ENCODE measurements around the gene LMO4.

DNA sequence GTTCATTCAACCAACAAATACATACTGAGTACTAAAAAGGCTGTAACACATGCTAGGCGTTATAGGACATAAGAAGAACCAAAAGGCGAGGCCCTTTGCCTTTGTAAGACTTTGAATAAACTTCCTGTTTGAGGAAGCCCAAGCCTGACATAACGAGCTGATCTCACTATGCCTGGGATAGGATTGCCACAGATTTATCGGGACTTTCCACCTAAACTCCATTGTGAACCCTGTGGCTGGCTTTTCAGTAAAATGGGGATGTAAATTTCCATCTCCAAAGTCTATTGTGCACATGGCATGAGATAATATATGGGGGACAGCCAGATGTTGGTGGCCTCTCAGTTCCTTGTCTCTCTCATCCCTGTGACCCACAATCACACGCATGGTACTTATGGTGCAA is 41.9 kb downstream of the LMO4 start:
- TF ChIP-seq, protein P1, sequence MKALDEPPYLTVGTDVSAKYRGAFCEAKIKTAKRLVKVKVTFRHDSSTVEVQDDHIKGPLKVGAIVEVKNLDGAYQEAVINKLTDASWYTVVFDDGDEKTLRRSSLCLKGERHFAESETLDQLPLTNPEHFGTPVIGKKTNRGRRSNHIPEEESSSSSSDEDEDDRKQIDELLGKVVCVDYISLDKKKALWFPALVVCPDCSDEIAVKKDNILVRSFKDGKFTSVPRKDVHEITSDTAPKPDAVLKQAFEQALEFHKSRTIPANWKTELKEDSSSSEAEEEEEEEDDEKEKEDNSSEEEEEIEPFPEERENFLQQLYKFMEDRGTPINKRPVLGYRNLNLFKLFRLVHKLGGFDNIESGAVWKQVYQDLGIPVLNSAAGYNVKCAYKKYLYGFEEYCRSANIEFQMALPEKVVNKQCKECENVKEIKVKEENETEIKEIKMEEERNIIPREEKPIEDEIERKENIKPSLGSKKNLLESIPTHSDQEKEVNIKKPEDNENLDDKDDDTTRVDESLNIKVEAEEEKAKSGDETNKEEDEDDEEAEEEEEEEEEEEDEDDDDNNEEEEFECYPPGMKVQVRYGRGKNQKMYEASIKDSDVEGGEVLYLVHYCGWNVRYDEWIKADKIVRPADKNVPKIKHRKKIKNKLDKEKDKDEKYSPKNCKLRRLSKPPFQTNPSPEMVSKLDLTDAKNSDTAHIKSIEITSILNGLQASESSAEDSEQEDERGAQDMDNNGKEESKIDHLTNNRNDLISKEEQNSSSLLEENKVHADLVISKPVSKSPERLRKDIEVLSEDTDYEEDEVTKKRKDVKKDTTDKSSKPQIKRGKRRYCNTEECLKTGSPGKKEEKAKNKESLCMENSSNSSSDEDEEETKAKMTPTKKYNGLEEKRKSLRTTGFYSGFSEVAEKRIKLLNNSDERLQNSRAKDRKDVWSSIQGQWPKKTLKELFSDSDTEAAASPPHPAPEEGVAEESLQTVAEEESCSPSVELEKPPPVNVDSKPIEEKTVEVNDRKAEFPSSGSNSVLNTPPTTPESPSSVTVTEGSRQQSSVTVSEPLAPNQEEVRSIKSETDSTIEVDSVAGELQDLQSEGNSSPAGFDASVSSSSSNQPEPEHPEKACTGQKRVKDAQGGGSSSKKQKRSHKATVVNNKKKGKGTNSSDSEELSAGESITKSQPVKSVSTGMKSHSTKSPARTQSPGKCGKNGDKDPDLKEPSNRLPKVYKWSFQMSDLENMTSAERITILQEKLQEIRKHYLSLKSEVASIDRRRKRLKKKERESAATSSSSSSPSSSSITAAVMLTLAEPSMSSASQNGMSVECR (CRISPR knock-in tag; IDR thresholded peaks at IDR 0.05; ENCODE audit: borderline replicate concordance), result no peak
- TF ChIP-seq, protein P2, sequence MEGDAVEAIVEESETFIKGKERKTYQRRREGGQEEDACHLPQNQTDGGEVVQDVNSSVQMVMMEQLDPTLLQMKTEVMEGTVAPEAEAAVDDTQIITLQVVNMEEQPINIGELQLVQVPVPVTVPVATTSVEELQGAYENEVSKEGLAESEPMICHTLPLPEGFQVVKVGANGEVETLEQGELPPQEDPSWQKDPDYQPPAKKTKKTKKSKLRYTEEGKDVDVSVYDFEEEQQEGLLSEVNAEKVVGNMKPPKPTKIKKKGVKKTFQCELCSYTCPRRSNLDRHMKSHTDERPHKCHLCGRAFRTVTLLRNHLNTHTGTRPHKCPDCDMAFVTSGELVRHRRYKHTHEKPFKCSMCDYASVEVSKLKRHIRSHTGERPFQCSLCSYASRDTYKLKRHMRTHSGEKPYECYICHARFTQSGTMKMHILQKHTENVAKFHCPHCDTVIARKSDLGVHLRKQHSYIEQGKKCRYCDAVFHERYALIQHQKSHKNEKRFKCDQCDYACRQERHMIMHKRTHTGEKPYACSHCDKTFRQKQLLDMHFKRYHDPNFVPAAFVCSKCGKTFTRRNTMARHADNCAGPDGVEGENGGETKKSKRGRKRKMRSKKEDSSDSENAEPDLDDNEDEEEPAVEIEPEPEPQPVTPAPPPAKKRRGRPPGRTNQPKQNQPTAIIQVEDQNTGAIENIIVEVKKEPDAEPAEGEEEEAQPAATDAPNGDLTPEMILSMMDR (IDR thresholded peaks at IDR 0.05), result no peak
- no peak for TF ChIP-seq JUN (CRISPR knock-in tag; IDR thresholded peaks at IDR 0.05)
- no peak for TF ChIP-seq IRF2 (CRISPR knock-in tag; IDR thresholded peaks at IDR 0.05; ENCODE audit: borderline replicate concordance, low read depth)
- TF ChIP-seq NFE2L1 (CRISPR knock-in tag; IDR thresholded peaks at IDR 0.05), result no peak
- TF ChIP-seq, protein P3, sequence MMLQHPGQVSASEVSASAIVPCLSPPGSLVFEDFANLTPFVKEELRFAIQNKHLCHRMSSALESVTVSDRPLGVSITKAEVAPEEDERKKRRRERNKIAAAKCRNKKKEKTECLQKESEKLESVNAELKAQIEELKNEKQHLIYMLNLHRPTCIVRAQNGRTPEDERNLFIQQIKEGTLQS (CRISPR knock-in tag; conservative IDR thresholded peaks at IDR 0.05), result no peak
- no peak for TF ChIP-seq TP53 (CRISPR knock-in tag; IDR thresholded peaks at IDR 0.05)
- TF ChIP-seq, protein P4, sequence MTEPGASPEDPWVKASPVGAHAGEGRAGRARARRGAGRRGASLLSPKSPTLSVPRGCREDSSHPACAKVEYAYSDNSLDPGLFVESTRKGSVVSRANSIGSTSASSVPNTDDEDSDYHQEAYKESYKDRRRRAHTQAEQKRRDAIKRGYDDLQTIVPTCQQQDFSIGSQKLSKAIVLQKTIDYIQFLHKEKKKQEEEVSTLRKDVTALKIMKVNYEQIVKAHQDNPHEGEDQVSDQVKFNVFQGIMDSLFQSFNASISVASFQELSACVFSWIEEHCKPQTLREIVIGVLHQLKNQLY (CRISPR knock-in tag; IDR thresholded peaks at IDR 0.05), result no peak
- no peak for TF ChIP-seq CREM (CRISPR knock-in tag; IDR thresholded peaks at IDR 0.05)
- no peak for TF ChIP-seq TEAD1 (CRISPR knock-in tag; IDR thresholded peaks at IDR 0.05)
- TF ChIP-seq CBFB (CRISPR knock-in tag; IDR thresholded peaks at IDR 0.05; ENCODE audit: low read depth), result no peak
- TF ChIP-seq ZNF121 (CRISPR knock-in tag; IDR thresholded peaks at IDR 0.05), result no peak

Data from WTC11 (cell line).